ENCODE data around the gene NCAPH2.

NCAPH2 gene

DNA sequence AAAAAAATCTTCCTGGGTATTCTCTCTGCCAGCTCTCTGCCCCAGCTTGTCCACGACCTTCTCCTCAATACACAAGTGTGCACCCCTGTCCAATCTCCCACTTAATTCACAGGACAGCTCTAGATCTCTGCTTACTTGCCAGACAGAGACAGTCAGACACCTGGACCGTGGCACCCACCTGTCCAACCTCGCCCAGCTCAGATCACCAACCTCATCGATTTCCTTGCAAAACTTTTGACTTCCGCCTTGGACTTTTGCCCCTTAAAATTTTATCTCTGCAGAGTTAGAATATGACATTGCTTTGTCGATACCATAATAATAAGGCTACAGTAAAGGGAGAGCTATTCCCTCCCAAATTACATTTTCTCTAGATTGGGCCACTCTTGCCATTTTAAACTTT, 10.9 kb upstream of the NCAPH2 start:
- TF ChIP-seq ZFX (IDR thresholded peaks at IDR 0.05; ENCODE audit: borderline replicate concordance), result no peak
- TF ChIP-seq, protein P1, sequence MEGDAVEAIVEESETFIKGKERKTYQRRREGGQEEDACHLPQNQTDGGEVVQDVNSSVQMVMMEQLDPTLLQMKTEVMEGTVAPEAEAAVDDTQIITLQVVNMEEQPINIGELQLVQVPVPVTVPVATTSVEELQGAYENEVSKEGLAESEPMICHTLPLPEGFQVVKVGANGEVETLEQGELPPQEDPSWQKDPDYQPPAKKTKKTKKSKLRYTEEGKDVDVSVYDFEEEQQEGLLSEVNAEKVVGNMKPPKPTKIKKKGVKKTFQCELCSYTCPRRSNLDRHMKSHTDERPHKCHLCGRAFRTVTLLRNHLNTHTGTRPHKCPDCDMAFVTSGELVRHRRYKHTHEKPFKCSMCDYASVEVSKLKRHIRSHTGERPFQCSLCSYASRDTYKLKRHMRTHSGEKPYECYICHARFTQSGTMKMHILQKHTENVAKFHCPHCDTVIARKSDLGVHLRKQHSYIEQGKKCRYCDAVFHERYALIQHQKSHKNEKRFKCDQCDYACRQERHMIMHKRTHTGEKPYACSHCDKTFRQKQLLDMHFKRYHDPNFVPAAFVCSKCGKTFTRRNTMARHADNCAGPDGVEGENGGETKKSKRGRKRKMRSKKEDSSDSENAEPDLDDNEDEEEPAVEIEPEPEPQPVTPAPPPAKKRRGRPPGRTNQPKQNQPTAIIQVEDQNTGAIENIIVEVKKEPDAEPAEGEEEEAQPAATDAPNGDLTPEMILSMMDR (IDR thresholded peaks at IDR 0.05), result no peak
- peak overlapping the region; percentile 89 for H3K27ac ChIP-seq

- TF ChIP-seq ZFX (IDR thresholded peaks at IDR 0.05; ENCODE audit: borderline replicate concordance), result no peak
- TF ChIP-seq, protein P1 (IDR thresholded peaks at IDR 0.05), result peak; percentile 90
- peak overlapping the region; percentile 89 for H3K27ac ChIP-seq
These were observed 9.6 kb upstream of the NCAPH2 start for GRCh38 chr22:50498322-50498890.

DNA sequence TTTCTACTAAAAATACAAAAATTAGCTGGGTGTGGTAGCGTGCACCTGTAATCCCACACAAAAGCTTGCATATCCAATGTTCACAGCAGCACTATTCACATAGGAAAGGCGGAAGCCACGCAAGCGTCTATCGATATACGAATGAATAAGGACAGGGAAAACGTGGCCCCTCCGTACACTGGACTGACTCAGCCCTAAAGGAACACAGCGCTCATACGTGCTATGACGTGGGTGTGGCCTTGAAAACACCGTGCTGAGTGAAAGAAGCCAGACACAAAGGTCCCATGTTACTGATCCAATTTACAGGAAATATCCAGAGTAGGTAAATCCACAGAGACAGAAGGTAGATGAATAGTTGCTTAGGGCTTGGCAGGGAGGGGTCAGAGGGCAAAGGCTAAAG, 7.6 kb upstream of the NCAPH2 start:
- peak overlapping the region; percentile 89; the same call in 1 of the 2 replicates for H3K27ac ChIP-seq
- TF ChIP-seq ZFX (IDR thresholded peaks at IDR 0.05; ENCODE audit: borderline replicate concordance), result no peak
- TF ChIP-seq, protein P1 (IDR thresholded peaks at IDR 0.05), result no peak

DNA sequence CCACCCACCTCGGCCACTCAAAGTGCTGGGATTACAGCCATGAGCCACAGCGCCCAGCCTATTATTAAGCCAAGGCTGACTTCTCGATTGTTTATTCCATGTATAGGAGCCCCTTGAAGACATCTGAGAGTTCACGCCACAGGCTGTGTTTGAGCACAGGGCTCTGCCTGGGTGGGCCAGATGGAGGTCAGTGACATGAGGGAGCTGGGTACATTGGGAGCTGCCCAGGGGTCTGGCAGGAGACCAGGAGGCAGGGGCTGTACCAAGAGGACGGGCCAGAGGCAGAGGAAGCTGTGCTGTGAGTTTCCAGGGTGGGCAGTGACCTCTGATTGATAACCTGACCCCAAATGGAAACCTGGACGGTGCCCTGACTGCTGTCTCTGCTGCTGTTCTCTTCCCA, 5.9 kb upstream of the NCAPH2 start:
- TF ChIP-seq, protein P1 (IDR thresholded peaks at IDR 0.05), result no peak
- no peak for TF ChIP-seq ZFX (IDR thresholded peaks at IDR 0.05; ENCODE audit: borderline replicate concordance)
- H3K27ac ChIP-seq, result peak overlapping the region; percentile 33

GRCh38 chr22:50502628-50503474, 5.2 kb upstream of the NCAPH2 start:
- TF ChIP-seq, protein P1 (IDR thresholded peaks at IDR 0.05), result no peak
- no peak for TF ChIP-seq ZFX (IDR thresholded peaks at IDR 0.05; ENCODE audit: borderline replicate concordance)
- H3K27ac ChIP-seq, result peak overlapping the region; percentile 33; the same call in 1 of the 2 replicates

GRCh38 chr22:50503475-50504145, 4.4 kb upstream of the NCAPH2 start:
- TF ChIP-seq, protein P1 (IDR thresholded peaks at IDR 0.05), result no peak
- H3K27ac ChIP-seq, result no peak overlapping the region
